Activated CD4-positive, alpha-beta T cell treated with anti-CD3 and anti-CD28 coated beads, Interleukin-2, amount 50 U/mL, for 1 hour (primary cell): ENCODE data around the gene PZP.
"Not testable (repeated sequence)": the region's sequence is repeated elsewhere in the genome, so short reads cannot be mapped to it uniquely, and the experiment has no call there.

Experiments
- DNase-seq: peaks from one replicate; pipeline ENCODE4 v3.0.0-alpha.2; 2020

The PZP gene

DNA sequence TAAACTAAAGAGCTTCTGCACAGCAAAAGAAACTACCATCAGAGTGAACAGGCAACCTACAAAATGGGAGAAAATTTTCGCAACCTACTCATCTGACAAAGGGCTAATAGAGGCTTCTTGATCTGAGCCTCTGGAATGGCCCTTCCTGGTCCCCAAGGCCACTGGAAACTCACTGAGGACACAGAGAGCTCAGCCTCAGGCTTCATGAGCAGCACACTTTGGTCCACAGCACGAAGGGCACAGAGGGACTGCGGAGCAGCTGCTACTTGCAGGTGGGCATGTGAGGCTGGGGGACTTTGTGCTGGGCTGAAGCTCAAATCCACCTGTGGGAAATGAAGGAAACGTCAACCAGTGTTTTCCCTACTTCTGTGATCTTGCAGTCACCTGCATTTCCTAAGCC lies 27.4 kb downstream of the PZP start:
- no peak for DNase-seq

DNA sequence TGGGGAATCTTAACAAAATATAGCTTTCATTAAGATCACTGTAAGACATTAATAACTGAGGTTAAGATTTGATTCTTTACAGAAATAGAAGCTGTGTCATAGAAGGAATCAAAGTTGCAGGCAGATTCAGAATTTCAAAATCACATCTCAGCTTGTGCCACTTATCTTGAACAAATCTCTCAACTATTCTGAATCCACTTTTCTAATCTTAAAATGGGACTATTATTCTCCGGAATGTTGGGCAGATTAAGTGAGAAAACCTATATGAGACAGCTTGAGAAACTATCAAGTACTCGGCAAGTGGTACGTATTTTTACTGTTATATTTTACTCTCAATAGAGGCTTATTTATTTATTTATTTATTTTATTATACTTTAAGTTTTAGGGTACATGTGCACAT lies 28.4 kb downstream of the PZP start:
- no peak for DNase-seq

DNA sequence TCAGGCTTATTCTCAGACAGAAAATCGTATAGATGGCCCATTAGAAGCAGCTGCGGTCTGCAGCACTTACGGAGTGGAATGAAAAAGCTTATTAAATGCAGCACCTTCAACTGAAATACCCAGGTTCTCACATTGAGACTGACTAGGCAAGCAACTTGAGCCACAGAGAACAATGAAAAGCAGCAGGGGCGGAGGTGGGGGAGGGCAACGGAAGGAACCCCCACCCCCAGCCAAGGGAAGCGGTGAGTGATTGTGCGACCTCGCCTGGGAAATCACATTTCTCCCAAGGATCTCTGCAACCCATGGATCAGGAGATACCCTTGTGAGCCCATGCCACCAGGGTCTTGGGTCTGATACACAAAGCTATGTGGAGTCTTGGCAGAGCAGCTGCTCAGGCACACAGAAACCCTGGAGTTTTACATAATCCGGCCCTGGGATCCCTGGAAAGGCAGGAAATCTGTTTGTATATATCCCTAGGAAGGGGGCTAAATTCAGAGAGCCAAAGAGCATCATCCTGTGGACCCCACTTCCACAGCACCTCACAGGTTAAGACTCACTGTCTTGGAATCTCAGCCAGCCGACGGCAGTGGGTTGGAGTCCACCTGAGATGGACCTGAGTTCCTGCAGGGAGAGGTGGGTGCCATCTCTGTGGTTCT lies 38.1 kb downstream of the PZP start:
- no peak for DNase-seq

DNA sequence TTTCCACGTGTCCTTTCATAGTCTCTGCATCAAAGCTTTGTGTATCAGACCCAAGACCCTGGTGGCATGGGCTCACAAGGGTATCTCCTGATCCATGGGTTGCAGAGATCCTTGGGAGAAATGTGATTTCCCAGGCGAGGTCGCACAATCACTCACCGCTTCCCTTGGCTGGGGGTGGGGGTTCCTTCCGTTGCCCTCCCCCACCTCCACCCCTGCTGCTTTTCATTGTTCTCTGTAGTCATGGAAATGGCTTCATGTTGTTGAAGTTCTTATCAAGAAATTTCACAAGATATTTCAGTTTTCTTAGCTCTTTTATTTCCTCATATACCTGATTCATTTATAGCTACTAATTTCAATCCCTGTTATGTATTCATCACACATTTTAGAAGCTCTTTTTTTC lies 40.9 kb downstream of the PZP start:
- DNase-seq = not testable (repeated sequence)

DNA sequence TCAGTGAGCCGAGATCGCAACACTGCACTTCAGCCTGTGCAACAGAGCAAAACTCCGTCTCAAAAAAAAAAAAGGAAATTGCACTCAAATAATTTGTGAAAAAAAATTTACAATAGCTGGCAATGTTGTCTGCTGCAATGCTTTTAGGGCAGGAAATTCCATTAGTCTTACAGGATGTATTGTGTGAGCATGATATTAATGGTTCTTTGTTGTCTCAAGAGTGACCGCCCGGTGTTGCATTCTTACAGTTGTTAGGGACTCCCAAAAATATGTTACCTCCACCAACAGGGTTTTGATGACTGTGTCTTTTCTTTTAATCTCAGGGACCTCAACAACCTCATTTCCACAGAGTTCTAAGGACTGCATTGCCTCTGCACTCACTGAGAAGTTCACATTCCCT lies 44.8 kb downstream of the PZP start:
- no peak for DNase-seq

DNA sequence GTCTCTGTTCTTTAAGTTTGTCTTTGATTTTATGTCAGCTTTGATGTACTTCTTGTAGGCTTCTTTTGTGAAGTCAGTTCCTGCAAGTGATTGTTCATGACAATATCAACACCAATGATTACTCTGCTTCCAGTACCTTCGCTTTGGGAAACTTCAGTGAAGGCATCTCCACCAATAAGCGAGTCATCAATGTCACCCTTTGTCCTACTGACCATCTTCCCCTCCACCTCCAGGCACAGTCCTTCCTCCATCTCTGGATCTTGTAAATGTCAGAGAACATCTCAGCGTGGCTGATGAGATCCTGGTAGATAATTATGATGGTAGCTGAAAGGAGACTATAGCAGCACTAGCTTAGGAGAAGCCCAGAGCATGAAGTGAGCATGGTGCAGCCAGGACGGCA lies 52.1 kb downstream of the PZP start:
- DNase-seq = no peak

DNA sequence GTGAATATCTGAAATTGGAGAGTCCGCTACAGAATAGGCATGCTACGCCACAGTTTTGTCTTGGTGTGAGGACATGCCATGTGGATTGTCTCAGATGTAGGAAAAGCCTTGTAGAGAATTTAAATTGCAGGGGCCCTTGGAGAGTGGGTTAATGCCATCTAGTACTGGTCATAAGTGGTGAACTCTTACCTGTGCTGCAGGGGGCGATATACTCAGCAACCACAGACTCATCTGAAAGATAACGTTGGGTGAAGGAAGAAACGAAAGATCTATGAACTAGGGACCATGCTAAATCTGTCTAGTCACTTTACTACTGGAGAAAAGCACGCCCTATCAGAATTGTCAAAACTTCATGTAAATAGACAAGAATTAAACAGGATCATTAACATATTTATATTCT lies 58.8 kb downstream of the PZP start:
- DNase-seq = no peak

DNA sequence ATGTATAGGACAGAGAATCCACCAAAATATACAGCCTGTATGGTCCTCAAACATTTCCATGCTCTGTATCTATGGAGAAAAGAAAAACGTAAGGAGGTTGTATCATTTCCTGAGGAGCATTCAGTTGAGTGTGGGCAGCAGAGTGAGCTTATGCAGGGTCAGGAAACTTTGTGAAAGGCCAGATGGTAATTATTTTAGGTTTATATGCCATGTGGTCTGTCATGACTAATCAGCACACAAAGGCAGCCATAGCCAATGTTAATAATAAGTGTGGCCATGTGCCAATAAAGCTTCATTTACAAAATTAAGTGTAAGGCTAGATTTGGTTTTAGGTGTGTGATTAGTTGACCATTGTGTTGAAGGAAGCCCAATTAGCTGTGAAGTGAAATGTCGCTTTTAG lies 59.3 kb downstream of the PZP start:
- no peak for DNase-seq

DNA sequence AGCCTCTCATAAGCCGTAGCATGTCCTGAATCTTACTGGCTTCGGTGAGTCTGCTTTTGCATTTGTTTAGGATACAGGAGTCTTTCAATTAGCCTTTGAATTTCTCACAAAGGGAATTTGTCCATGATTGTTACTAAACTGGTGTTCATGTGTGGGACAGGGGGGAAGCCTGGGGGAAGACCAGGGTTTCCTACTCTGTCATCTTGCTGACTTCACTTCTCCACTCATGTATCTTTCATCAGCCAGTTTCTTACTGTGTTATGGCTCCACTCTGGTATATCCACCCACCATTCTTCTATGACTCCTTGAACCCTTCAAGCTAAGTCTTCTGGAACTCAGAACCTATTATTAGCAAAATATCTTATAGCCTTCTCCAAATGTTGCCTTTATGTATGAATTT lies 60.7 kb downstream of the PZP start:
- DNase-seq = no peak

DNA sequence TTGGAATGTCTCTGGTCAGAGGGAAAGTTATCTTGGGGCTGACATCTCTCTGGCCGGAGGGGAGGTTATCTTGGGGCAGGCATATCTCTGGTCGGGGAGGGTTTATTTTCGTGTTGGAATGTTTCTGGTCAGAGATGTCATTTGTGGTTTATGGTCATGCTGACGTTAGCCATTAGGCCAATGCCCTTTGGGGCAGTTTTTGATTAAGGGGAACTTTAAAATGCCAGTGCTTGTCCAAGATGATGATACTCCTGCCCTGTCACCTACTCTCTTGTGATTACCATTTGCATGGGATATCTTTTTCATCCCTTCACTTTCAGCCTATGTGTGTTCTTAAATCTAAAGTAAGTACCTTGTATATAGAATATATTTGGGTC lies 63.5 kb downstream of the PZP start:
- no peak for DNase-seq

DNA sequence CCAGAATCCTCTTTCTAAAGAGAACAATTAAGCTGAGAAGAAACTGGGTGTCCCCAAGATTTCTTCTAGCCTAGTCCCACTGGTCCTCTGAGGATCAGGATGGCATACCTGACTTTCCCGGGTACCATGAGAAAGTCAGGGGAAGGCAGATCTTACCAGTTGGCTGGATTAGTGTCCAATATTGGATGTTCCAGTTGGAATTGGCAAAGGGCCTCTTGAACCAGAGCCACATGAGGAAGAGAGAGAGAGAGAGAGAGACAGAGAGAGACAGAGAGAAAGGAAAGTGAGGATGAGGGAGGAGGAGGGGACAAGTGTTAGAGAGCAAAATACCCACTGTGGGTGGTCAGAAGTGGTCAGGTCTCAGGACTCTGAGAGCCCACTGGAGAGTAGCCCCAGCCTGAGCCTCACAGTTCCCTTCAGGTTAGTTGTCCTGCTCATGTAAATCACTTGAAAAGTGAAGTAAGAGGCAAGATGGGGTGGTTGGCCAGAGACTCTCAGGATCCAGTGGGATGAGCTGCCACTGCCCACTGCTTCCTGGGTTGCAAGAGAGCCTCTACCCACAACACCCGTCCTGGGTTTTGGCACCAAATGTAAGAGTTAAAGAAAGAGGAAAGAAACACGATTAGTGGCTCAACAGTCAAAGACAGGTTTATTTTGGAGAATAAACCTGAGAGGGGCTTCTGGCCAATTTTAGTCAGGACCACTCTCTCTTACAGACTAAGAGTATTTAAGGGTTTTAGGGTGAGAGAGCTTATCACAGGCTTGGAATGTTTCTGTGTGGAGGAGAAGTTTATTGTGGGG lies 64.1 kb downstream of the PZP start:
- DNase-seq = no peak

DNA sequence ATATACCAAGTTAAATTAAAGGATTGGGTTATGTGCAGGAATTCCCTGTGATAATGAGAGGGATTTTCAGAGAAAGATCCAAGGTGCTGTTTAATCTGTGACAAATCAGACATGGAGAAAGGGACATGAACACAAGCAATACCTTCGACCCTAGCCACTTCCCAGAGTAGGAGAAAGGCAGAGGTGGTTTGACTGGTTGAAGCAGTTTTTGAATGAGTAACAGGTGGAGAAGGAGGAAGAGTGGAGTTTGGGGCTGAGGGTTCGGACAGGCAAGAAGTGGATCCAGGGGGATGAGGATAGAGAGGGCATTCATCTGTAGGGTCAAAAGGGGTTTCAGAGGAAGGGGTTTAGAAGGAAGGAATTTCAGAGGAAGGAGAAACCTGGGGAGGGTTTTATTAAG lies 65.1 kb downstream of the PZP start:
- no peak for DNase-seq

DNA sequence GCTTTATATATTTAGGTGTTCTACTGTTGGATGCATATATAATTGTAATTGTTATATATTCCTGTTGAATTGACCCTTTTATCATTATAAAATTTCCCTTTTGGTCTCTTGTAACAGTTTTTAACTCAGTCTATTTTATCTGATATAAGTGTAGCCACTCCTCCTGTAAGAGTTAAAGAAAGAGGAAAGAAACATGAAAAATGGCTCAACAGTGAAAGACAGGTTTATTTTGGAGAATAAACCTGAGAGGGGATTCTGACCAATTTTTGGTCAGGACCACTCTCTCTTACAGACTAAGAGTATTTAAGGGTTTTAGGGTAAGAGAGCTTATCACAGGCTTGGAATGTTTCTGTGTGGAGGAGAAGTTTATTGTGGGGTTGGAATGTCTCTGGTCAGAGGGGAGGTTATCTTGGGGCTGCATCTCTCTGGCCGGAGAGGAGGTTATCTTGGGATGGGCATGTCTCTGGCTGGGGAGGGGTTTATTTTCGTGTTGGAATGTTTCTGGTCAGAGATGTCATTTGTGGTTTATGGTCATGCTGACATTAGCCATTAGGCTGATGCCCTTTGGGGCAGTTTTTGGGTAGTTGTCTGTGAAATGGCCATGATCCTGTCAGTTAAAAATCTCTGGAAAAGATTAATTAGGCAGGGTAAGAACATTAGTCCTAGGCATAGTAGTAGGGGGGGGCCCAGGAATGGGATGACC lies 68.5 kb downstream of the PZP start:
- DNase-seq = not testable (repeated sequence)

DNA sequence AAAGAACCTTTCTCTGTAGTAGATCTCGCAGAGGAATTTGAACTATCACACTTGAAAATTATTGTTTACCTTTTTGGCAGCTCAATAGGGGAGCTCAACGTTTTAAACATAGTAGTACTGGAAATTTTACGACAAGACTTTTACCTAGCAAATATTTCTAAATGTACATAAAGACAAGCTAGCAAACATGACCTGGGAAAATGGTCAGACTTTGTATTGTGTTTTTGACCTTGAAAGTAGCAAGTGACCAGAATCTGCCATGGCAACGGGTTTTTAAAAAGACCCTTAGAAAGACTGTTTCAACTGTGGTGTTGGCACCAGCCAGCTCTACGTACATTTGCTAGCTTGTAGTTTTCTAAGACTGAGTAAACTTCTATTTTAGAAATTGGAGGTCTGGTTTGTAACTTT lies 72.3 kb downstream of the PZP start:
- DNase-seq = no peak

DNA sequence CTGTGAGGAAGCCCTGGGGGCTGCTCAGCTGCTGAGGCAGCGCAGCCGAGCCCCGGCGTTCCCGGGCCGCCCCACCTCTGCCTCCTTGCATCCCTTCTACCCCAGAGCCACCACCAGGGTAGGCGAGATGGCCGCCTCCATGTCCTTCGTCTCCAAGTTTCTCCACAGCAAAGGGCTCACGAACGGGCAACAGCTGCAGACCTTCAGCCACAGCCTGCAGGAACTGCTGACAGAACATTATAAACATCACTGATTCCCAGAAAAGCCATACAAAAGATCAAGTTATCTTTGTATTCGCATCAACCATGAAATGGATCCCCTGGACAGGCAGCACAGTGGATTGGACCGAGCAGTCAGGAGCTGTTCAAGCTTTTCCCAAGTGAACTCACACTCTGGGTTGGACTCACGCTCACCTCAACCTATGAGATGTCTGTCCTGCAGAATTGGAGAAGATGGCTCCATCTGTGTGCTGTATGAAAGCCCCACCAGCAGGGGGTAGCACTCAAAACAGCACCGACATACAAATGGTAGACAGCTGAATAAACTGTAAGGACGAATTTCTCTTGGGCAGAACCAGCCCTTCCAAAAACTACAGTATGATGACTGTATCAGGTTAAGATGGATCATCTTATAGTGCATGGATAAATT lies 73.1 kb downstream of the PZP start:
- no peak for DNase-seq

DNA sequence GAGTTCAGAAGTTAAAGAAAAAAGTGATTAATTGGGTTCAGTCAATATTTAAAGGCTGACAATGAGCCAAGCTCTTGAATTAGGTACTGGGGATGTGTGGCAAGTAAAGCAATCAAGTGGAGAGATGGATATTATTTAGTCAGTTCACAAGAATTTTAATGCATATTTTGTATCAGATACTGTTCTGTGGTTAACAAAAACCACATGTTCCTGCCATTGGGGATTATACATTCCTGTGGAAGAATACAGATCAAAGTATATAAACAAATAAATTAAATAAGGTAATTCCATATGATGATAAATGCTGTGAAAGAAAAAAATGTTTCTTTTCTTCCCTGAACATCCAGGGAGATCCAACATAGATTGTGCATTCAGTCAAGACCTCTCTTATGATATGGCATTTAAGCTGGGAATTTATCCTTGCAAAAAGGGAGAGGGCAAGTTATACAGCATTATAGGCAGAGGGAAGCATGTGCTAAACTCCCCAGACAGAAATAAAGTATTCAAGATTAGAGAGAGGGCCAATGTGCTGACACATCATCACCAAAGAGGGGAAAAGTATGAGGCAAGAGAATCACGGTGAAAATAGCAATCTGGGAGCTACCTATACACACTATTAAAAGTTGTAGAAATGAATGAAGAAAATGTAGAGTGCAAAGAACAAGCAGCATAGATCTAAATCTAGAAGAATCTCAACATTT lies 74.8 kb downstream of the PZP start:
- DNase-seq = no peak

DNA sequence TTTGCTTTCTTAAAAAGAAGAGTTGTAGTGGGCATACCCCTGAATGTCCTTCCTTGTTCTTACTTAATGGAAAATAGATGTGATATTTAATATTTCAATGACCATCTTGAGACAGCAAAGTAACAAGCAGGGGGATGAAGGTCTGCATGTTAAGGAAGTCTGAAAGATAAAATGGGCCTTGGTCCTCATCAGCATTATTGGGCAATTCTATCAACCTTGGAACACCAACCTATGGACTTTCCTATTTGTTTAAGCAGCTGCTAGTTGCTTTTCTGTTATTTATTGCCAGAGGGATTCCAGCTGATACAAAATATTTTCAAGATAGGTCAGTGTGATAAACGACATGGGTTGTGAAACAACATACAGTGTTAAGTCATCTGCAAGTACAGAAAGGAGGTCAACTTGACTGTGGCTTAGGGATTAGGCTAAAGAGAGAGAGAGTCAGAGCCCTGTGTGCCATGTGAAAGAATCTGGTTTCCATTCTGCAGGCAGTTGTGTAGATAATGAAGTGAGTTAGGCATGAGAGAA lies 76.1 kb downstream of the PZP start:
- no peak for DNase-seq

DNA sequence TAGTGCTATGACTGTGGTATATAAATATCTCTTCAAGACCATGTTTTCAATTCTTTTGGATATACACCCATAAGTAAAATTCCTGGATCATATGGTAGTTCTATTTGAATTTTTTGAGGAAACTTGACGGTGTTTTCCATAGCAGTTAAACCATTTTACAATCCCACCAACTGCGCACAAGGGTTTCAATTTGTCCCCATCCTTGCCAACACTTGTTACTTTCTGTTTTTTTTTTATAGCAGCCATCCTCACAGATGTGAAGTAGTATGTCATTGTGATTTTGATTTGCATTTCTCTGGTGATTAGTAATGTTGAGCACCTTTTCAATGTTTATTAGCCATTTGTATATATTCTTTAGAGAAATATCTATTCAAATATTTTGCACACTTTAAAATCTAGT lies 78.0 kb downstream of the PZP start:
- DNase-seq = no peak

DNA sequence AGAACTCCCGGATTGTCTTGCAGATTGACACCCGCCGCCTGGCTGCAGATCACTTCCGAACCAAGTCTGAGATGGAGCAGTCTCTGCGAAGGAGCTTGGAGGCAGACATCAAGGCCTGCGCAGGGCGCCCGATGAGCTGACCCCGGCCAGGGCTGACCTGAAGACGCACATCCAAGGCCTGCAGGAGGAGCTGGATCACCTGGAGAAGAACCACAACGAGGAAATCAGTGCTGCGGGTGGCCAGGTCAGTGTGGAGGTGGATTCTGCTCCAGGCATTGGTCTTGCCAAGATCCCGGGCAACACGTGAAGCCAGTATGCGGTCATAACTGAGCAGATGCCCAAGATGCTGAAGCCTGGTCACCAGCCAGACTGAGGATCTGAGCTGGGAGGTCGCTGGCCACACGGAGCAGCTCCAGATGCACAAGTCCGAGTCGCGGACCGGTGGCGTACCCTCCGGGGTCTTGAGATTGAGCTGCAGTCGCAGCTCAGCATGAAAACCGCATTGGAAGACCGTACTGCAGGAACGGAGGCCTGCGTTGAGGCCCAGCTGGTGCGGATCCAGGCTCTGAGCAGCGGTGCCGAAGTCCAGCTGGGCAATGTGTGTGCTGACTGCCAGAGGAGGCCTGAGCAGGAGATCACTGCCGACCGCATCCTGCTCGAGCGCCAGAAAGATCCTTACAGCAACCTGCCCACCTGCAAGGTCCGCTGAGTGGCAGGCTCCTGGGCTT lies 80.1 kb downstream of the PZP start:
- no peak for DNase-seq

DNA sequence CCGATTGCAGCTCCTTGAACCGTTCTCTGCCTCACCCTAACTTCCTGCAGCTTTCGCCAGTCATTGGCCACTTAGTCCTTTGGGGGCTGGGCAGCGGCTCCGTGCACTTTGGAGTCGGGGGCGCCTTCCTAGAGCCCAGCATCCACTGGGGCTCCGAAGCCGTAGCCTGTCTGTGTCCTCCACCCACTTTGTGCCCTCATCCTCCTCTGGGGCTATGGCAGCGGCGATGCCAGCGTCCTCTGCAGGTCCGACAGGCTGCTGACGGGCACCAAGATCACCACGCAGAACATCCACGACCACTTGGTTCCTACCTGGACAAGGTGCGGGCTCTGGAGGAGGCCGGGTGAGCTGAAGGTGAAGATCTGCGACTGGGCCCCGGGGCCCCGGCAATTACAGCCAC lies 80.7 kb downstream of the PZP start:
- DNase-seq = no peak

DNA sequence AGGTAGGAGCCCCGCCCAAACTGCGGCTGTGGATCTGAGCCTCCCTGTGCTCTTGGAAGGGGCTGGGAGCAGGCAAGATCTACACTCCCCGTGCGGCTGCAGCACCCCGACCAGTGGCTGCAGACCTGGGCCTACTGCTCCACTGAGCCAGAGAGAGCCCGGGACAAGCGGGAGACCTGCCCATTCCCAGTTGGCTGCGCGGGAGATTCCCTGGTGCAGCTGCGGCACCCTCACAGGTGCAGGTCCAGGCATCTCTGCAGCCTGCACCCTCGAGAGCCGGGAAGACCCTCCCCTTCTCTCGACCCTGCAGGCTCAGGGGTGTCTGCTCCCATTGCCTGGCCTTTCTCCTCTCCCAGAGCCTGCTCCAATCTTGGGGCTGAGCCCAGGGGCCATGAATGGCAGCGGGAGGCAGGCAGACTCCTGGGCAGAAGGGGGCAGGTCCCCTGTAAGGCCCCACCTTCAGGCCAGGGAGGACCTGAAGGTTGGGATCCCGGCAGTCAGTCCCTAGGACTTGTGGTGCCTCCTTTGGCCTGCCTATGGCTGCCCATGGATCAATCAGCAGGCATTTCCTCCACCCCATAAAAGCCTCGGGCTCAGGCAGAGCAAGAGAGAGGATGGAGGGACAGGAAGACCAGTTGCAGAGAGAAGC lies 83.7 kb downstream of the PZP start:
- no peak for DNase-seq
